ENCODE data around the gene OR8B4.
"Not testable (repeated sequence)": the region's sequence is repeated elsewhere in the genome, so short reads cannot be mapped to it uniquely, and the experiment has no call there.

Gene OR8B4

DNA sequence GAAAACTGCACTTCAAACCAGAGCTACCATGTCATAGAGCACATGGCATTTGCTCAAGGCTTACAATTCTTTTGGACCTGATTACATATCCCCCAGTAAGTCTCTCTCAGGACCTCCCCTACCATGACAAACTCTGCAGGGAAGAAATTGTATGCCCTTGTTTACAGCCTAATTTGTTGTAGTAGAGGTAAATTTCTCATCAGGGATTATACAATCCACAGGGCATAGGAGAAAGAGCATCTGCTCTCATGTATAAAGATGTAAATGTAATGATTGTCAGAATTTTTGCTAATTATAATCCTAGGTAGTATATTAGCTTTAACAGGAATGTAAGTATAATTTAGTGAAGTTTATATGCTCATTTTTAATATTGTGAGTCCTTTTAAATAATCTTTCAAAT lies 25.7 kb downstream of the OR8B4 start, which contains the start of gene OR8B3:
OR8B3 (minus strand) TSS at position 101 of the 400 bp plus-strand sequence. CDS start 1,673 bp downstream, outside the sequence.
- Histone ChIP-seq H3K9ac (ENCODE audit: low read length) (no peak within 1 kb of the TSS), H3K27ac (ENCODE audit: low read depth, low read length) (no peak within 1 kb of the TSS), H3K4me1 (ENCODE audit: control insufficient read depth, insufficient read depth, low read length) (no peaks in the 10 kb centered on the region), H3K4me3 (ENCODE audit: low read length) (no peak within 1 kb of the TSS), H3K36me3 (ENCODE audit: control insufficient read depth, insufficient read depth, low read length) (no peaks in the 10 kb centered on the region), H3K27me3 (ENCODE audit: control insufficient read depth, insufficient read depth, low read length) (no peaks in the 10 kb centered on the region)

GRCh38 chr11:124396847-124397246 lies 27.8 kb downstream of the OR8B4 start:
- H3K4me3 ChIP-seq (ENCODE audit: low read length); H3K27ac ChIP-seq (ENCODE audit: low read depth, low read length); H3K36me3 ChIP-seq (ENCODE audit: control insufficient read depth, insufficient read depth, low read length); H3K4me1 ChIP-seq (ENCODE audit: control insufficient read depth, insufficient read depth, low read length); H3K27me3 ChIP-seq (ENCODE audit: control insufficient read depth, insufficient read depth, low read length); H3K9ac ChIP-seq (ENCODE audit: low read length): not testable (repeated sequence)

DNA sequence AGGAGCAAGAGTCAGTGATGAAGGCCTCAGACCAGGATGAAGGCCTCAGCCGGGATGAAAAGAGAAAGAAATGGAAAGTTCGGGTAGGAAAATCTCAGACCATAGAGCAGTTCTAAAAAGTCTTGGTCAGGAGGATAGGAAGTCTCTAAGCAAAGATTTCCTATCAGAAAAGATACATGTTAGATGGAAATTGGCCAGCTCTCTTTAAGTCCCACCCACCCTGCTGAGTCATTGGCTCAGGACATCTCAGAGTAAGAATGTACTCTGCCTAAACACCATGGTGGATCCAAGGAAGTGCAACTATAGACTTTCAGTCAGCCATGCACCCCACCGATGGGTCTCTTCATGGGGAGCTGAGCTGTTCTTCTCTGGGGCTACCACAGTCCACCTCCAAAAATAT lies 30.3 kb downstream of the OR8B4 start:
- H3K4me3 ChIP-seq (ENCODE audit: low read length) = no peak overlapping the region
- no peaks in the 10 kb centered on the region for H3K27me3 ChIP-seq (ENCODE audit: control insufficient read depth, insufficient read depth, low read length)
- H3K4me1 ChIP-seq (ENCODE audit: control insufficient read depth, insufficient read depth, low read length) = no peaks in the 10 kb centered on the region
- no peak overlapping the region for H3K9ac ChIP-seq (ENCODE audit: low read length)
- no peaks in the 10 kb centered on the region for H3K36me3 ChIP-seq (ENCODE audit: control insufficient read depth, insufficient read depth, low read length)
- no peak overlapping the region for H3K27ac ChIP-seq (ENCODE audit: low read depth, low read length)

- Histone ChIP-seq H3K4me3 (ENCODE audit: low read length) (no peak within 1 kb of the TSS), H3K27ac (ENCODE audit: low read depth, low read length) (no peak within 1 kb of the TSS), H3K4me1 (ENCODE audit: control insufficient read depth, insufficient read depth, low read length) (no peaks in the 10 kb centered on the region), H3K9ac (ENCODE audit: low read length) (no peak within 1 kb of the TSS), H3K27me3 (ENCODE audit: control insufficient read depth, insufficient read depth, low read length) (no peaks in the 10 kb centered on the region), H3K36me3 (ENCODE audit: control insufficient read depth, insufficient read depth, low read length) (no peaks in the 10 kb centered on the region)
These were observed 40.3 kb downstream of the OR8B4 start, which contains the start of gene OR8B2 for GRCh38 chr11:124384399-124384798. OR8B2 (minus strand) TSS chr11:124384499; CDS start chr11:124383343, 1,156 bp downstream.

GRCh38 chr11:124382857-124383256 lies 41.8 kb downstream of the OR8B4 start:
- H3K4me1 ChIP-seq (ENCODE audit: control insufficient read depth, insufficient read depth, low read length); H3K4me3 ChIP-seq (ENCODE audit: low read length); H3K9ac ChIP-seq (ENCODE audit: low read length); H3K36me3 ChIP-seq (ENCODE audit: control insufficient read depth, insufficient read depth, low read length); H3K27ac ChIP-seq (ENCODE audit: low read depth, low read length); H3K27me3 ChIP-seq (ENCODE audit: control insufficient read depth, insufficient read depth, low read length): not testable (repeated sequence)

DNA sequence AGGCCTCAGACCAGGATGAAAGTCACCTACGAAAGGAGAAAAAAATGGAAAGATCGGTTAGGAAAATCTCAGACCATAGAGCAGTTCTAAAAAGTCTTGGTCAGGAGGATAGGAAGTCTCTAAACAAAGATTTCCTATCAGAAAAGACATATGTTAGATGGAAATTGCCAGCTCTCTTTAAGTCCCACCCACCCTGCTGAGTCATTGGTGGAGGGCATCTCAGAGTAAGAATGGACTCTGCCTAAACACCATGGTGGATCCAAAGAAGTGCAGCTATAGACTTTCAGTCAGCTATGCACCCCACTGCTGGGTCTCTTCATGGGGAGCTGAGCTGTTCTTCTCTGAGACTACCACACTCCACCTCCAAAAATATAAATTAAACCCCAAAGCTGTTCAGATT lies 44.1 kb downstream of the OR8B4 start:
- Histone ChIP-seq H3K4me1 (ENCODE audit: control insufficient read depth, insufficient read depth, low read length) (no peaks in the 10 kb centered on the region), H3K27me3 (ENCODE audit: control insufficient read depth, insufficient read depth, low read length) (no peaks in the 10 kb centered on the region), H3K9ac (ENCODE audit: low read length) (no peak overlapping the region), H3K27ac (ENCODE audit: low read depth, low read length) (no peak overlapping the region), H3K36me3 (ENCODE audit: control insufficient read depth, insufficient read depth, low read length) (no peaks in the 10 kb centered on the region), H3K4me3 (ENCODE audit: low read length) (no peak overlapping the region)

GRCh38 chr11:124376280-124376679 lies 48.4 kb downstream of the OR8B4 start:
- no peaks in the 10 kb centered on the region for H3K4me1 ChIP-seq (ENCODE audit: control insufficient read depth, insufficient read depth, low read length)
- no peaks in the 10 kb centered on the region for H3K27me3 ChIP-seq (ENCODE audit: control insufficient read depth, insufficient read depth, low read length)
- no peak overlapping the region for H3K27ac ChIP-seq (ENCODE audit: low read depth, low read length)
- H3K4me3 ChIP-seq (ENCODE audit: low read length) = no peak overlapping the region
- no peak overlapping the region for H3K9ac ChIP-seq (ENCODE audit: low read length)
- no peaks in the 10 kb centered on the region for H3K36me3 ChIP-seq (ENCODE audit: control insufficient read depth, insufficient read depth, low read length)
